GM23338 (cell line): ENCODE measurements around the gene WNT7A.

ENCODE experiments used
- CREB1 ChIP-seq: fragments of 250-450 bp; sonication (Bioruptor Pico); IDR thresholded peaks from 2 replicates; pipeline ENCODE4 v1.5.0; 2020; ENCODE audit warnings: low read depth, mild to moderate bottlenecking, moderate library complexity
- CTCF ChIP-seq, 2 experiments: fragments of 200-600 bp in 1 of 2; sonication (generic) in 1 of 2; conservative IDR thresholded peaks; 2 replicates each; pipeline versions ENCODE4 v1.5.1 to v1.6.1; 2016 to 2017; ENCODE audit warnings: antibody characterized with exemption in 2 of 2, low read depth in 2 of 2, mild to moderate bottlenecking in 2 of 2, moderate library complexity in 1 of 2
- EZH2 ChIP-seq: fragments of 200-600 bp; sonication (generic); IDR thresholded peaks from one replicate; pipeline ENCODE4 v1.8.0; 2017; ENCODE audit warnings: antibody characterized with exemption, mild to moderate bottlenecking, low read depth; ENCODE audit not compliant: unreplicated experiment
- EZH2phosphoT487 ChIP-seq: fragments of 200-600 bp; sonication (generic); IDR thresholded peaks from one replicate; pipeline ENCODE4 v1.8.1; 2018; ENCODE audit warnings: antibody characterized with exemption; ENCODE audit not compliant: unreplicated experiment
- POLR2AphosphoS5 ChIP-seq: IDR thresholded peaks from 2 replicates; pipeline ENCODE4 v1.6.1; 2016; ENCODE audit warnings: antibody characterized with exemption, low read depth
- REST ChIP-seq: IDR thresholded peaks from one replicate; pipeline ENCODE4 v1.6.1; 2018; ENCODE audit warnings: antibody characterized with exemption; ENCODE audit not compliant: unreplicated experiment
- STAT1 ChIP-seq: IDR thresholded peaks from one replicate; pipeline ENCODE4 v1.6.1; 2016; ENCODE audit warnings: antibody characterized with exemption; ENCODE audit not compliant: unreplicated experiment
- ZNF114 ChIP-seq: fragments of 250-450 bp; sonication (Bioruptor Pico); IDR thresholded peaks from 2 replicates; pipeline ENCODE4 v1.5.0; 2020; ENCODE audit warnings: mild to moderate bottlenecking, moderate library complexity
- ZNF331 ChIP-seq: fragments of 250-450 bp; sonication (Bioruptor Pico); IDR thresholded peaks from 2 replicates; pipeline ENCODE4 v1.5.0; 2020; ENCODE audit warnings: low read depth, mild to moderate bottlenecking, moderate library complexity
- ZNF462 ChIP-seq: fragments of 250-450 bp; sonication (Bioruptor Pico); IDR thresholded peaks from 2 replicates; pipeline ENCODE4 v1.5.0; 2020; ENCODE audit warnings: mild to moderate bottlenecking, moderate library complexity
- TF ChIP-seq, protein P1 (sequence below): IDR thresholded peaks from 2 replicates; pipeline ENCODE4 v1.6.1; 2016; ENCODE audit warnings: antibody characterized with exemption

- TF ChIP-seq CTCF (conservative IDR thresholded peaks at IDR 0.05; ENCODE audit: low read depth in 2 of 2) (no peak), POLR2AphosphoS5 (no peak), EZH2 (no peak), REST (no peak), EZH2phosphoT487 (no peak), ZNF114 (no peak), STAT1 (no peak), ZNF462 (CRISPR knock-in tag) (no peak), CREB1 (CRISPR knock-in tag) (no peak), ZNF331 (no peak)
- TF ChIP-seq, protein P1, sequence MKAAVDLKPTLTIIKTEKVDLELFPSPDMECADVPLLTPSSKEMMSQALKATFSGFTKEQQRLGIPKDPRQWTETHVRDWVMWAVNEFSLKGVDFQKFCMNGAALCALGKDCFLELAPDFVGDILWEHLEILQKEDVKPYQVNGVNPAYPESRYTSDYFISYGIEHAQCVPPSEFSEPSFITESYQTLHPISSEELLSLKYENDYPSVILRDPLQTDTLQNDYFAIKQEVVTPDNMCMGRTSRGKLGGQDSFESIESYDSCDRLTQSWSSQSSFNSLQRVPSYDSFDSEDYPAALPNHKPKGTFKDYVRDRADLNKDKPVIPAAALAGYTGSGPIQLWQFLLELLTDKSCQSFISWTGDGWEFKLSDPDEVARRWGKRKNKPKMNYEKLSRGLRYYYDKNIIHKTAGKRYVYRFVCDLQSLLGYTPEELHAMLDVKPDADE = no peak
These were observed 45.4 kb downstream of the WNT7A start for GRCh38 chr3:13834258-13835035.
